ENCODE data around the gene FKBP2. TPM values are rescaled to one million over a fixed set of nuclear protein-coding genes. Genes with fewer than 3 reads are reported as not detected.

Gene FKBP2
- total RNA-seq, 4 donors from 2014 or later, result 45.5 to 78.3 (median 58.4) TPM

DNA sequence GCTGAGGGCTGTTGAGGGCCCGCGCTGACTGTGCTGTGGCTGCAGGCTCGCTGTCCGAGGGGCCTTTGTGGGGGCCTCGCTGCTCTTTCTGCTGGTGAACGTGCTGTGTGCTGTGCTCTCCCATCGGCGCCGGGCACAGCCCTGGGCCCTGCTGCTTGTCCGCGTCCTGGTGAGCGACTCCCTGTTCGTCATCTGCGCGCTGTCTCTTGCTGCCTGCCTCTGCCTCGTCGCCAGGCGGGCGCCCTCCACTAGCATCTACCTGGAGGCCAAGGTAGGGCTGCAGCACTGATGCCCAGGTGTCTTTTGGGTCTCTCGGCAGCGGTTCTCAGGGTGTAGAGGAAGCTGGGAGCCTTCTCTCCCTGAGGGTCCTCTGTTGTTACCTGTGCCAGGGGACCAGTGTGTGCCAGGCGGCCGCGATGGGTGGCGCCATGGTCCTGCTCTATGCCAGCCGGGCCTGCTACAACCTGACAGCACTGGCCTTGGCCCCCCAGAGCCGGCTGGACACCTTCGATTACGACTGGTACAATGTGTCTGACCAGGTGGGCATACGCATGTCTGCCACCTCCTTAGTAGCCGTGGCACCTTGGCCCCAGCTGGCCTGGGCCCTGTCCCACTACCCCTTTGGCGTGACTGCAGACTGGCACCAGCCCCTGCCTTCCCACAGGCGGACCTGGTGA lies 46.9 kb downstream of the FKBP2 start:
- H3K4me3 ChIP-seq, result no peak overlapping the region
- H3K27ac ChIP-seq, result no peak overlapping the region
- 100% methylated on average over 2 to 5 of the region's 33 CpGs for WGBS, 2 donors (ENCODE audit: low coverage in 1 of 2)
- TF ChIP-seq CTCF (IDR thresholded peaks at IDR 0.05) (no peak), POLR2A (IDR thresholded peaks at IDR 0.05) (no peak), EP300 (IDR thresholded peaks at IDR 0.05) (no peak), POLR2AphosphoS5 (IDR thresholded peaks at IDR 0.05) (no peak)
- ATAC-seq, result no peak
- peaks cover 0 to 57% (median 38%) of the 10 kb centered on the region in 3 donors for H3K4me1 ChIP-seq
- peaks cover 0 to 25% of the 10 kb centered on the region in 2 donors for H3K36me3 ChIP-seq
- H3K9me3 ChIP-seq, result no peaks in the 10 kb centered on the region
- H3K27me3 ChIP-seq, result peaks cover 34% of the 10 kb centered on the region

GRCh38 chr11:64288353-64288750 lies 47.5 kb downstream of the FKBP2 start:
- 100% methylated on average over 1 of the region's 9 CpGs for WGBS, 2 donors (ENCODE audit: low coverage in 1 of 2)
- H3K4me1 ChIP-seq, result peaks cover 0 to 52% (median 34%) of the 10 kb centered on the region in 3 donors
- ATAC-seq, result no peak

GRCh38 chr11:64289002-64289564 lies 48.2 kb downstream of the FKBP2 start:
- Histone ChIP-seq H3K4me1 (peaks cover 0 to 44% (median 27%) of the 10 kb centered on the region in 3 donors), H3K36me3 (peaks cover 0 to 25% of the 10 kb centered on the region in 2 donors), H3K27ac (no peak overlapping the region), H3K27me3 (peaks cover 46% of the 10 kb centered on the region), H3K4me3 (no peak overlapping the region), H3K9me3 (no peaks in the 10 kb centered on the region)
- no peak for ATAC-seq
- TF ChIP-seq CTCF (IDR thresholded peaks at IDR 0.05), result no peak
- no peak for TF ChIP-seq POLR2AphosphoS5 (IDR thresholded peaks at IDR 0.05)
- TF ChIP-seq EP300 (IDR thresholded peaks at IDR 0.05), result no peak
- WGBS, 2 donors (ENCODE audit: low coverage in 1 of 2), result 74% methylated on average over 3 of the region's 13 CpGs; no CpG with 5 or more reads in 1 of the 2 donors

More at GRCh38 chr11:64288353-64288750, 47.5 kb downstream of the FKBP2 start:
- Histone ChIP-seq H3K9me3 (no peaks in the 10 kb centered on the region), H3K27ac (no peak overlapping the region), H3K36me3 (peaks cover 0 to 25% of the 10 kb centered on the region in 2 donors), H3K4me3 (no peak overlapping the region), H3K27me3 (peaks cover 39% of the 10 kb centered on the region)
- no peak for TF ChIP-seq EP300 (IDR thresholded peaks at IDR 0.05)
- TF ChIP-seq CTCF (IDR thresholded peaks at IDR 0.05), result no peak
- no peak for TF ChIP-seq POLR2AphosphoS5 (IDR thresholded peaks at IDR 0.05)
- TF ChIP-seq POLR2A (IDR thresholded peaks at IDR 0.05), result no peak

- TF ChIP-seq CTCF (IDR thresholded peaks at IDR 0.05), result no peak
- TF ChIP-seq POLR2AphosphoS5 (IDR thresholded peaks at IDR 0.05), result no peak
- TF ChIP-seq POLR2A (IDR thresholded peaks at IDR 0.05), result no peak
- no peak for TF ChIP-seq EP300 (IDR thresholded peaks at IDR 0.05)
- H3K4me3 ChIP-seq, result peak overlapping the region in 1 of 2 donors; percentile 49
- peaks cover 0 to 25% of the 10 kb centered on the region in 2 donors for H3K36me3 ChIP-seq
- no peak for ATAC-seq
- H3K27ac ChIP-seq, result no peak overlapping the region
- peaks cover 61% of the 10 kb centered on the region for H3K27me3 ChIP-seq
- H3K4me1 ChIP-seq, result peaks cover 0 to 42% (median 26%) of the 10 kb centered on the region in 3 donors
- 61 to 75% methylated on average over 5 to 6 of the region's 10 CpGs for whole genome bisulfite sequencing, 2 donors (ENCODE audit: low coverage in 1 of 2)
- H3K9me3 ChIP-seq, result no peaks in the 10 kb centered on the region
Observed at GRCh38 chr11:64290352-64291261, 49.7 kb downstream of the FKBP2 start.
